Naive thymus-derived CD4-positive, alpha-beta T cell (primary cell): ENCODE data around the gene PLD1. TPM values are rescaled to one million over a fixed set of nuclear protein-coding genes. Genes with fewer than 3 reads are reported as not detected.

ENCODE experiments used
- ATAC-seq: fragments of 150-1000 bp; cut with Tn5 transposase; 2 replicates; pipeline ENCODE4 v1.10.0; 2021; ENCODE audit warnings: mild to moderate bottlenecking, moderate library complexity
- CTCF ChIA-PET: fragments of 350-600 bp; sonication (Branson Sonifier 250); formaldehyde crosslinking; loops from one replicate; lab custom pipeline; 2021; ENCODE audit warnings: antibody characterized with exemption; lab: Charles Lee
- POLR2A ChIA-PET: fragments of 350-600 bp; sonication (Branson Sonifier 250); formaldehyde crosslinking; loops from one replicate; lab custom pipeline; 2021; ENCODE audit warnings: antibody characterized with exemption, inconsistent platforms; lab: Charles Lee
- DNase-seq, 9 donors: peaks; one replicate each; pipeline versions ENCODE4 v3.0.0 to v3.0.0-alpha.2; 2020 to 2022; ENCODE audit warnings: mixed read lengths in 1 of 9
- H3K27ac ChIP-seq: one replicate; pipeline ENCODE4 v1.7.0; 2013; ENCODE audit warnings: mild to moderate bottlenecking, low read depth, low read length, moderate library complexity
- H3K27me3 ChIP-seq, 2 donors: one replicate each; pipeline ENCODE4 v1.7.0; 2013; ENCODE audit warnings: low read length in 2 of 2, mild to moderate bottlenecking in 2 of 2, moderate library complexity in 2 of 2; ENCODE audit not compliant: control insufficient read depth in 2 of 2, insufficient read depth in 2 of 2
- H3K36me3 ChIP-seq, 3 experiments: 1 replicate in 2 of 3; 2 replicates in 1 of 3; pipeline ENCODE4 v1.7.0; 2013; ENCODE audit warnings: low read length in 3 of 3, mild to moderate bottlenecking in 3 of 3, moderate library complexity in 1 of 3; ENCODE audit not compliant: insufficient read depth in 3 of 3, control insufficient read depth in 2 of 3
- H3K4me1 ChIP-seq, 2 donors: one replicate each; pipeline ENCODE4 v1.7.0; 2013; ENCODE audit warnings: low read length in 2 of 2, mild to moderate bottlenecking in 2 of 2, moderate library complexity in 1 of 2; ENCODE audit not compliant: control insufficient read depth in 2 of 2, insufficient read depth in 2 of 2
- H3K4me3 ChIP-seq: 2 replicates; pipeline ENCODE4 v1.7.0; 2013; ENCODE audit warnings: mild to moderate bottlenecking, low read length
- H3K9me3 ChIP-seq, 3 experiments: 1 replicate in 2 of 3; 2 replicates in 1 of 3; pipeline ENCODE4 v1.7.0; 2013; ENCODE audit warnings: low read length in 3 of 3; ENCODE audit not compliant: control insufficient read depth in 2 of 3
- H3K27ac Mint-ChIP-seq, 9 donors: one replicate each; pipeline ENCODE4 v1.8.0; 2020 to 2022; ENCODE audit warnings: mixed read lengths in 9 of 9, mild to moderate bottlenecking in 8 of 9, moderate library complexity in 5 of 9, inconsistent platforms in 2 of 9
- H3K27me3 Mint-ChIP-seq, 5 donors: one replicate each; pipeline ENCODE4 v1.8.0; 2021 to 2022; ENCODE audit warnings: mixed read lengths in 5 of 5, mild to moderate bottlenecking in 1 of 5
- H3K36me3 Mint-ChIP-seq, 5 donors: one replicate each; pipeline ENCODE4 v1.8.0; 2020 to 2022; ENCODE audit warnings: mixed read lengths in 5 of 5, mild to moderate bottlenecking in 3 of 5, inconsistent platforms in 1 of 5
- H3K4me1 Mint-ChIP-seq, 7 donors: one replicate each; pipeline ENCODE4 v1.8.0; 2020 to 2022; ENCODE audit warnings: mixed read lengths in 7 of 7, mild to moderate bottlenecking in 3 of 7, inconsistent platforms in 1 of 7
- H3K4me3 Mint-ChIP-seq, 10 donors: one replicate each; pipeline ENCODE4 v1.8.0; 2020 to 2022; ENCODE audit warnings: mild to moderate bottlenecking in 10 of 10, mixed read lengths in 10 of 10, moderate library complexity in 6 of 10, inconsistent platforms in 2 of 10
- H3K9me3 Mint-ChIP-seq, 11 donors: one replicate each; pipeline ENCODE4 v1.8.0; 2020 to 2022; ENCODE audit warnings: mixed read lengths in 11 of 11, mild to moderate bottlenecking in 4 of 11, inconsistent platforms in 1 of 11, moderate library complexity in 1 of 11
- intact Hi-C, 2 donors: fragments of 100-400 bp; cut with micrococcal nuclease; formaldehyde crosslinking; loops; one replicate each; pipeline ENCODE4 v1.15.1; 2023
- polyA plus RNA-seq, 2 donors: library from polyadenylated mRNA; unstranded; fragments of 300-500 nt; fragmentation: Illumina TruSeq; gene quantifications; one replicate each; pipeline ENCODE4 v1.2.3, GENCODE V29; 2021
- total RNA-seq, 6 experiments: library from RNA in 5 of 6; stranded (reverse) in 5 of 6; gene quantifications; 1 replicate in 5 of 6; 2 replicates in 1 of 6; pipeline ENCODE4 v1.2.3 and lab custom pipeline; 2021 to 2026

PLD1 gene
- total and polyA plus RNA-seq, 7 experiments from 2014 or later: 0.36 to 12.9 (median 1.4) TPM; not detected in 2

GRCh38 chr3:171672124-171672523, 138.2 kb downstream of the PLD1 start:
- POLR2A ChIA-PET: no interaction called here

GRCh38 chr3:171671709-171672108, 138.6 kb downstream of the PLD1 start:
- H3K4me3 Mint-ChIP-seq: no peak overlapping the region
- H3K9me3 Mint-ChIP-seq: no peaks in the 10 kb centered on the region
- ATAC-seq (no peak), DNase-seq (no peak)
- peaks cover 0 to 3% (median 0%) of the 10 kb centered on the region in 5 donors for H3K27me3 Mint-ChIP-seq
- intact Hi-C loops: no loop called here
- H3K4me3 ChIP-seq: no peak overlapping the region
- ChIA-PET CTCF (no interaction called here), POLR2A (no interaction called here)
- no peak overlapping the region for H3K27ac ChIP-seq
- no peaks in the 10 kb centered on the region for H3K4me1 Mint-ChIP-seq
- no peaks in the 10 kb centered on the region for H3K9me3 ChIP-seq
- H3K27me3 ChIP-seq: no peaks in the 10 kb centered on the region
- no peak overlapping the region for H3K27ac Mint-ChIP-seq
- H3K36me3 ChIP-seq: no peaks in the 10 kb centered on the region
- H3K4me1 ChIP-seq: no peaks in the 10 kb centered on the region
- no peaks in the 10 kb centered on the region for H3K36me3 Mint-ChIP-seq

More at GRCh38 chr3:171672124-171672523, 138.2 kb downstream of the PLD1 start:
- Histone ChIP-seq H3K9me3 (no peaks in the 10 kb centered on the region), H3K4me3 (no peak overlapping the region), H3K4me1 (no peaks in the 10 kb centered on the region), H3K36me3 (no peaks in the 10 kb centered on the region), H3K27me3 (no peaks in the 10 kb centered on the region), H3K27ac (no peak overlapping the region)
- H3K4me1 Mint-ChIP-seq: no peaks in the 10 kb centered on the region
- no peaks in the 10 kb centered on the region for H3K9me3 Mint-ChIP-seq
- CTCF ChIA-PET: no interaction called here
- no peak for DNase-seq
- H3K27ac Mint-ChIP-seq: no peak overlapping the region
- ATAC-seq: no peak
- H3K27me3 Mint-ChIP-seq: no peaks in the 10 kb centered on the region
- intact Hi-C loops: no loop called here
- no peaks in the 10 kb centered on the region for H3K36me3 Mint-ChIP-seq
- no peak overlapping the region for H3K4me3 Mint-ChIP-seq

GRCh38 chr3:171666516-171666915, 143.8 kb downstream of the PLD1 start:
- no peak overlapping the region for H3K27ac ChIP-seq
- CTCF ChIA-PET: no interaction called here
- no peak for DNase-seq
- no peak overlapping the region for H3K4me3 Mint-ChIP-seq
- POLR2A ChIA-PET: no interaction called here
- H3K9me3 Mint-ChIP-seq: no peaks in the 10 kb centered on the region
- no peak overlapping the region for H3K4me3 ChIP-seq
- no peaks in the 10 kb centered on the region for H3K36me3 Mint-ChIP-seq
- no peaks in the 10 kb centered on the region for H3K4me1 ChIP-seq
- H3K27ac Mint-ChIP-seq: no peak overlapping the region
- H3K27me3 ChIP-seq: no peaks in the 10 kb centered on the region
- intact Hi-C loops: no loop called here
- no peaks in the 10 kb centered on the region for H3K4me1 Mint-ChIP-seq
- peaks cover 4 to 12% (median 7%) of the 10 kb centered on the region in 5 donors for H3K27me3 Mint-ChIP-seq
- H3K36me3 ChIP-seq: no peaks in the 10 kb centered on the region
- ATAC-seq: no peak
- no peaks in the 10 kb centered on the region for H3K9me3 ChIP-seq

GRCh38 chr3:171663805-171664204, 146.5 kb downstream of the PLD1 start:
- ChIA-PET CTCF (no interaction called here), POLR2A (no interaction called here)
- Histone ChIP-seq H3K27me3 (no peaks in the 10 kb centered on the region), H3K4me3 (no peak overlapping the region), H3K4me1 (no peaks in the 10 kb centered on the region), H3K27ac (no peak overlapping the region), H3K36me3 (no peaks in the 10 kb centered on the region), H3K9me3 (no peaks in the 10 kb centered on the region)
- Mint-ChIP-seq H3K27ac (no peak overlapping the region), H3K36me3 (no peaks in the 10 kb centered on the region), H3K4me3 (no peak overlapping the region), H3K9me3 (no peaks in the 10 kb centered on the region), H3K27me3 (peaks cover 6 to 22% (median 8%) of the 10 kb centered on the region in 5 donors), H3K4me1 (no peaks in the 10 kb centered on the region)
- no peak for DNase-seq
- ATAC-seq: no peak
- intact Hi-C loops: no loop called here

GRCh38 chr3:171661484-171661883, 148.8 kb downstream of the PLD1 start:
- ChIA-PET POLR2A (no interaction called here), CTCF (no interaction called here)
- H3K4me3 Mint-ChIP-seq: no peak overlapping the region
- Histone ChIP-seq H3K27me3 (no peaks in the 10 kb centered on the region), H3K36me3 (no peaks in the 10 kb centered on the region), H3K27ac (no peak overlapping the region), H3K9me3 (no peaks in the 10 kb centered on the region), H3K4me3 (no peak overlapping the region), H3K4me1 (no peaks in the 10 kb centered on the region)
- no peaks in the 10 kb centered on the region for H3K9me3 Mint-ChIP-seq
- H3K36me3 Mint-ChIP-seq: no peaks in the 10 kb centered on the region
- DNase-seq (no peak), ATAC-seq (no peak)
- intact Hi-C loops: no loop called here
- no peaks in the 10 kb centered on the region for H3K4me1 Mint-ChIP-seq
- no peak overlapping the region for H3K27ac Mint-ChIP-seq
- peaks cover 6 to 33% (median 8%) of the 10 kb centered on the region in 5 donors for H3K27me3 Mint-ChIP-seq

GRCh38 chr3:171660188-171660587, 150.1 kb downstream of the PLD1 start:
- no peak overlapping the region for H3K4me3 ChIP-seq
- ATAC-seq: no peak
- Mint-ChIP-seq H3K9me3 (no peaks in the 10 kb centered on the region), H3K27me3 (peaks cover 6 to 33% (median 8%) of the 10 kb centered on the region in 5 donors), H3K36me3 (no peaks in the 10 kb centered on the region), H3K4me3 (no peak overlapping the region), H3K27ac (no peak overlapping the region), H3K4me1 (no peaks in the 10 kb centered on the region)
- no peaks in the 10 kb centered on the region for H3K9me3 ChIP-seq
- ChIA-PET CTCF (no interaction called here), POLR2A (no interaction called here)
- no peaks in the 10 kb centered on the region for H3K36me3 ChIP-seq
- DNase-seq: no peak
- intact Hi-C loops: no loop called here
- H3K27ac ChIP-seq: no peak overlapping the region
- no peaks in the 10 kb centered on the region for H3K27me3 ChIP-seq
- H3K4me1 ChIP-seq: no peaks in the 10 kb centered on the region

- POLR2A ChIA-PET: no interaction called here
- no peak for ATAC-seq
- Histone ChIP-seq H3K4me3 (no peak overlapping the region), H3K4me1 (no peaks in the 10 kb centered on the region), H3K36me3 (no peaks in the 10 kb centered on the region), H3K27ac (no peak overlapping the region), H3K27me3 (no peaks in the 10 kb centered on the region), H3K9me3 (no peaks in the 10 kb centered on the region)
- H3K4me1 Mint-ChIP-seq: no peaks in the 10 kb centered on the region
- intact Hi-C loops: loop anchor here in 1 of 2 donors (1.0 kb wide), 1 partner anchor 37 kb away; no protein-coding TSS in a partner anchor
- H3K36me3 Mint-ChIP-seq: no peaks in the 10 kb centered on the region
- CTCF ChIA-PET: no interaction called here
- no peaks in the 10 kb centered on the region for H3K9me3 Mint-ChIP-seq
- H3K27ac Mint-ChIP-seq: no peak overlapping the region
- H3K27me3 Mint-ChIP-seq: peaks cover 4 to 33% (median 7%) of the 10 kb centered on the region in 5 donors
- no peak overlapping the region for H3K4me3 Mint-ChIP-seq
- DNase-seq: no peak
These were observed 151.4 kb downstream of the PLD1 start for GRCh38 chr3:171658841-171659240.
